ENCODE data around the gene ARID3B. TPM values are rescaled to one million over a fixed set of nuclear protein-coding genes. Genes with fewer than 3 reads are reported as not detected.

Gene ARID3B
- total RNA-seq, 1 donor from 2014 or later, result 2.0 TPM

DNA sequence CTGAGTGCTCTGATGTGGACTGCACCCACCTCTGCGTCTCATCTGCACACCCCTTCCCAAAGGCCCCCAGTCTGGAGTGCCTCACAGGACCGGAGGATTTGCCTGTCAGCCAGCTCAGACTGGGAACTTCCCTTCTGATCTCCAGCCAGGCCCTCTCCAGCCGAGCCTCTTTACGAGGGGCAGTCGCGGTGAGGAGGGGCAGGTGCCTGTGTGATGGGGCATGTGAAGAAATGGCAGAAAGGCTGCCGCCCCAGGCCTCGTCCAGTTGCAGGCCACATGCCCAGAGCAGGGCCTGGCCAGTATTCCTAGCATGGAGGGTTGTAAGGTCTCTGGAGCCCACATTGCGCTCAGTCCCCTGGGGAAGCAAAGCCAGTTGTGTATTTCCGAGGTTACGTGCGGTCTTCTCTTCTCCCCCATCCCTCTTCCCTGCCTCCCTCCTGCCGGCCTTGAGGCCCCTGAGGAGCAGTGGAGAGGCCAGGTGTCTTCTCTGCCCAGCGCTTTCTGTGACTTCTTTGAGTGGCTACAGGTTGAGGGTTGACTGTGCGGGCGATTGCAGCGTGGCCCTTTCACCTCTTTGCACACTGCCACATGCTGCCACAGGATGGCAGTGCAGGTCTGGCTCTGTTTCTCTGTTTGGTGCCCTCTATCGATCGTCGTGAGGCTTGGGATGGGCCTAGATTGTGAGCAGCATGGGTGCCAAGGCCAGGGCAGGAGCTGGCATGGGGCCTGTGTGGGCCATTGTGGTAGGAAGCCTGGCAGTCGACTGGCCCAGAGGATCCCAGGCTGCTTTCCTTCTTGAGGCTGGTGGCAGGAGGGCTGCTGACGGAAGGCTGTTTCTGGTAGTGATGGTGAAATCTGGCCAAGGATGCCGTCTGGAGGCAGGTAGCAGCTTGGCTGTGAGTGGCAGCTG, 79.9 kb downstream of the ARID3B start:
- peak; percentile 75 for TF ChIP-seq CTCF (IDR thresholded peaks at IDR 0.05; ENCODE audit: borderline replicate concordance)
- H3K36me3 ChIP-seq, result peaks cover 70% of the 10 kb centered on the region
- intact Hi-C loops (cut with micrococcal nuclease), result no loop called here
- H3K4me1 ChIP-seq, result peaks cover 64% of the 10 kb centered on the region
- no peaks in the 10 kb centered on the region for H3K9me3 ChIP-seq (replicated peaks)
- peak; percentile 61 for DNase-seq
- peak overlapping the region; percentile 32 for H3K27ac ChIP-seq (replicated peaks)
- no peaks in the 10 kb centered on the region for H3K27me3 ChIP-seq (ENCODE audit: low read depth)
- no peak overlapping the region for H3K4me3 ChIP-seq

DNA sequence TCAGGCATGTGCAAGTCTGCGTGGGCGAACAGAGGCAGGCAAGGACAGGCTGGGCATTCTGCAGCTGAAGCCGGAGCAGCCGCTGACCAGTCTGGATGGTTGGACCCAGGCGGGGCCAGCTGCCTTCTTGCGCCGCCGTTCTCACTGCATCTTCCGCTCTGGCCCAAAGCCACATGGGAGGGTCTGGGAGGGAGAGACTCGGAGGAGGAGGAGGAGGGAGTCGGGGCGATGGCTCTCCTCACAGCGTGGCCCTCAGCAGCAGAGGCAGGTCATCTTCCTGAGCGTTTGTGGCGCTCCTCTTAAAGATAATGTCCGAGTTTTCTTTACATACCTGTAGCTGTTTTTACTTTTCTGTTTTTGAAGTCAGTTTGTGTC, 80.5 kb downstream of the ARID3B start:
- Histone ChIP-seq H3K9me3 (replicated peaks) (no peaks in the 10 kb centered on the region), H3K4me3 (no peak overlapping the region), H3K4me1 (peaks cover 60% of the 10 kb centered on the region), H3K27ac (replicated peaks) (no peak overlapping the region), H3K27me3 (ENCODE audit: low read depth) (no peaks in the 10 kb centered on the region), H3K36me3 (peaks cover 76% of the 10 kb centered on the region)
- TF ChIP-seq CTCF (IDR thresholded peaks at IDR 0.05; ENCODE audit: borderline replicate concordance), result no peak
- DNase-seq, result no peak
- intact Hi-C loops (cut with micrococcal nuclease), result no loop called here

GRCh38 chr15:74621936-74622335, 80.9 kb downstream of the ARID3B start:
- Histone ChIP-seq H3K4me1 (peaks cover 60% of the 10 kb centered on the region), H3K27ac (replicated peaks) (no peak overlapping the region), H3K36me3 (peaks cover 80% of the 10 kb centered on the region), H3K4me3 (no peak overlapping the region), H3K9me3 (replicated peaks) (no peaks in the 10 kb centered on the region), H3K27me3 (ENCODE audit: low read depth) (no peaks in the 10 kb centered on the region)
- DNase-seq, result no peak
- TF ChIP-seq CTCF (IDR thresholded peaks at IDR 0.05; ENCODE audit: borderline replicate concordance), result no peak
- intact Hi-C loops (cut with micrococcal nuclease), result no loop called here

DNA sequence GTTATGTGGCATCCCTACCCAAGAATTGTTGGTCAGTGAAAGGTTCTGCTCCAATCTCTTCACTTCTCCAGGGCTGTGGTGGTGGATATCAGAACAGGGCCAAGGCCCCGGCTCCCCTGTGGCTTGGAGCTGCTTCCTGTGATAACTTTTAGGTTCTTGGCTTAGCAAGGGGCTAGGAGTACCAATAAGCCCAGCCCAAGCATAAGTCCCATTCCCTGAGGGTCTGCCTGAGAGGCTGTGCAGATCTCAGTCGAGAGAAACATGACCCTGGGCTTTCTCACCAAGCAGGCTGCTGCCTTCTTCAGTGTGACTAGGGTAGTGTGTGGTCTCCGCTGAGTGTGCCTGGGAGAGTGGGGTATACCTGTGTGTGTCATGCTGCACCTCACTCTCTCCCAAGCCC, 81.7 kb downstream of the ARID3B start:
- H3K9me3 ChIP-seq (replicated peaks), result no peaks in the 10 kb centered on the region
- no peak overlapping the region for H3K27ac ChIP-seq (replicated peaks)
- H3K4me1 ChIP-seq, result peaks cover 60% of the 10 kb centered on the region
- intact Hi-C loops (cut with micrococcal nuclease), result no loop called here
- H3K27me3 ChIP-seq (ENCODE audit: low read depth), result no peaks in the 10 kb centered on the region
- peaks cover 89% of the 10 kb centered on the region for H3K36me3 ChIP-seq
- no peak for TF ChIP-seq CTCF (IDR thresholded peaks at IDR 0.05; ENCODE audit: borderline replicate concordance)
- DNase-seq, result no peak
- H3K4me3 ChIP-seq, result no peak overlapping the region

- H3K4me3 ChIP-seq, result no peak overlapping the region
- H3K27ac ChIP-seq (replicated peaks), result no peak overlapping the region
- no peaks in the 10 kb centered on the region for H3K9me3 ChIP-seq (replicated peaks)
- peaks cover 100% of the 10 kb centered on the region for H3K36me3 ChIP-seq
- no peak for DNase-seq
- intact Hi-C loops (cut with micrococcal nuclease), result no loop called here
- H3K4me1 ChIP-seq, result peaks cover 48% of the 10 kb centered on the region
- TF ChIP-seq CTCF (IDR thresholded peaks at IDR 0.05; ENCODE audit: borderline replicate concordance), result no peak
- no peaks in the 10 kb centered on the region for H3K27me3 ChIP-seq (ENCODE audit: low read depth)
Observed at GRCh38 chr15:74624020-74624602, 83.1 kb downstream of the ARID3B start.

All from left ventricle myocardium inferior (tissue), 1 donor.